Measurements from ENCODE around the gene SKAP2.

Gene SKAP2

DNA sequence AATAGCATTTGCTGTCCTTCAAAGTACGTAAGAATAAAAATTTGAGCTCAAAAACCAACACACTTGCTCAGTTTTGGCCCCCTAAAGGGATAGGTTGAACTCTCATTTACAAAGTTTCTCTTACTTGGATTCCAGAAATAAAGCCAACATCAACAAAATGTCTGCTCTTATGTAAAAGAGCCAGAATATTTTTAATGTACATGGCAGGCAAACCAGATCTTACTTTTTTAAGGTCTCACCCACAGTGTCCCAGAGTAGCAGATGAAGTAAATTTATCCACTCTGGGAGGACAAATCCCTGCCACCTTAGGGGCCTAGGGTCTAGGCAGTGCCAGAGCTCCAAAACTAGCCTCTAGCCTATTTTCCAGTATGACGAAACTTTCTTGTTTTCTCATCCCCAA lies 159.6 kb downstream of the SKAP2 start:
- no peak for DNase-seq (ENCODE audit: extremely low read depth, low read depth)
- TF ChIP-seq, protein P1, sequence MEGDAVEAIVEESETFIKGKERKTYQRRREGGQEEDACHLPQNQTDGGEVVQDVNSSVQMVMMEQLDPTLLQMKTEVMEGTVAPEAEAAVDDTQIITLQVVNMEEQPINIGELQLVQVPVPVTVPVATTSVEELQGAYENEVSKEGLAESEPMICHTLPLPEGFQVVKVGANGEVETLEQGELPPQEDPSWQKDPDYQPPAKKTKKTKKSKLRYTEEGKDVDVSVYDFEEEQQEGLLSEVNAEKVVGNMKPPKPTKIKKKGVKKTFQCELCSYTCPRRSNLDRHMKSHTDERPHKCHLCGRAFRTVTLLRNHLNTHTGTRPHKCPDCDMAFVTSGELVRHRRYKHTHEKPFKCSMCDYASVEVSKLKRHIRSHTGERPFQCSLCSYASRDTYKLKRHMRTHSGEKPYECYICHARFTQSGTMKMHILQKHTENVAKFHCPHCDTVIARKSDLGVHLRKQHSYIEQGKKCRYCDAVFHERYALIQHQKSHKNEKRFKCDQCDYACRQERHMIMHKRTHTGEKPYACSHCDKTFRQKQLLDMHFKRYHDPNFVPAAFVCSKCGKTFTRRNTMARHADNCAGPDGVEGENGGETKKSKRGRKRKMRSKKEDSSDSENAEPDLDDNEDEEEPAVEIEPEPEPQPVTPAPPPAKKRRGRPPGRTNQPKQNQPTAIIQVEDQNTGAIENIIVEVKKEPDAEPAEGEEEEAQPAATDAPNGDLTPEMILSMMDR (IDR thresholded peaks at IDR 0.05; ENCODE audit: low read depth, low read length), result no peak

- DNase-seq (ENCODE audit: extremely low read depth, low read depth), result no peak
These were observed 160.4 kb downstream of the SKAP2 start for GRCh38 chr7:26704036-26704435.

DNA sequence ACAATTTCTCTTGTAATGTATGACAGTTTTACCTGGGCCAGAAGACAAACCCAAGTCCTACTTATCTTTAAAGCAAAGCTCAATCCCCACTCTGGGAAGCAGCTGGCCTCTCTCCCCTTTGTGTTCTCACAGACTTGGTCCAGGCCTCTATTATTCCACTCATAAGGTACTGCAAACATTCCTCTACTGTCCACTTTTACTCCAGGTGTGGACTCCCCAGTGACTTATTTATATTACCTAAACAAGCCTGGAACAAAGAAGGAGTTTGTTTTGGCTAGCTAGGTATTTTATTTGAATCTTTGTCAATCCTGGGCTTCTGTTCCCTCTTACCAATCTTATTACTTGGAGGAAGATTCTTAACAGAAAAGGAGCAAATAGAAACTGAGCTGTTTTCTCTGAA lies 163.5 kb downstream of the SKAP2 start:
- TF ChIP-seq, protein P1 (IDR thresholded peaks at IDR 0.05; ENCODE audit: low read depth, low read length), result no peak
- no peak for DNase-seq (ENCODE audit: extremely low read depth, low read depth)

More at GRCh38 chr7:26704036-26704435, 160.4 kb downstream of the SKAP2 start:
- TF ChIP-seq, protein P1 (IDR thresholded peaks at IDR 0.05; ENCODE audit: low read depth, low read length), result no peak

GRCh38 chr7:26700386-26700785 lies 164.0 kb downstream of the SKAP2 start:
- TF ChIP-seq, protein P1 (IDR thresholded peaks at IDR 0.05; ENCODE audit: low read depth, low read length), result no peak

DNA sequence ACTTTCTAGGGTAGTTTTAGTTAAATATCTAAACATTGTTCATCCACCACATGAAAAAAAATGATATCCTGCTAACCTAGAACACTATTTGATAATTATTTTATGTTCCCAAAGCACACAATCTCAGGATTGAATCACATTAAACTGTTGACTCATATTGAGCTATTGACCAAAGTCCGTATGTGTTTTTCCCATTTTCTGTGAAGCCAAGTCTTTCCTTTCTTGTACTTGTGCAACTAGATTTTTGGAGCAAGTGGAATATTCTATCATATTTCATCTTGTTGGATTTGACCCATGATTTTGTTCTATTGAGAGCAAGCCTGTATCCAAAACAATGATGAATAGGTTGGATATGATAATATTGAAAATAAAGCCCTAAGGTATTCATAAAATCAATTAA lies 164.6 kb downstream of the SKAP2 start:
- no peak for DNase-seq (ENCODE audit: extremely low read depth, low read depth)
- TF ChIP-seq, protein P1 (IDR thresholded peaks at IDR 0.05; ENCODE audit: low read depth, low read length), result no peak

More at GRCh38 chr7:26700386-26700785, 164.0 kb downstream of the SKAP2 start:
- no peak for DNase-seq (ENCODE audit: extremely low read depth, low read depth)

GRCh38 chr7:26698806-26699205 lies 165.6 kb downstream of the SKAP2 start:
- DNase-seq (ENCODE audit: extremely low read depth, low read depth), result no peak
- TF ChIP-seq, protein P1 (IDR thresholded peaks at IDR 0.05; ENCODE audit: low read depth, low read length), result no peak

DNA sequence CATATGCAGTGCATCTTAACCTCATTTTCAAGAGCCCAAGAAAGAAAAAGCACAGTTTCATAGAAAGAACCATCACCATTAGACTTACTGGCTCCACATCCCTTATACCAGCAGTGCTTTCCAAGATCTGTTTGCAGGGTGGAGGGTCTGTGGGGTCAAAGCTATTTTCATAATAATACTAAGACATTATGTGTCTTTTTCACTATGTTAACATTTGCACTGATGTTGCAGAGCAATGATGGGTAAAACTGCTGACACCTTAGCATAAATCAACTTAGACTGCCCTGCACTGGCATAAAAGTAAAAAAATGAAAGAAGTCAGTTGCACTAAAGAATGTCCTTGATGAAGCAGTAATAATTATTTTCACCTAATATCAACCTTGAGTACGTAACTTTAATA lies 166.2 kb downstream of the SKAP2 start:
- no peak for DNase-seq (ENCODE audit: extremely low read depth, low read depth)
- TF ChIP-seq, protein P1 (IDR thresholded peaks at IDR 0.05; ENCODE audit: low read depth, low read length), result no peak
